GM12873 (cell line): ENCODE data around the gene TNFRSF1B.
A peak's percentile ranks its signal among the peaks of the same experiment; 100 is the strongest.

ENCODE experiments used
- TF ChIP-seq, protein P1 (sequence below): IDR thresholded peaks from 2 replicates; pipeline ENCODE4 v1.5.1; 2012; ENCODE audit warnings: low read depth, mild to moderate bottlenecking, moderate library complexity, low read length, control low read depth; ENCODE audit not compliant: insufficient read depth; ENCODE audit errors: missing control alignments

The TNFRSF1B gene

GRCh38 chr1:12142891-12143630, 23.7 kb upstream of the TNFRSF1B start:
- TF ChIP-seq, protein P1, sequence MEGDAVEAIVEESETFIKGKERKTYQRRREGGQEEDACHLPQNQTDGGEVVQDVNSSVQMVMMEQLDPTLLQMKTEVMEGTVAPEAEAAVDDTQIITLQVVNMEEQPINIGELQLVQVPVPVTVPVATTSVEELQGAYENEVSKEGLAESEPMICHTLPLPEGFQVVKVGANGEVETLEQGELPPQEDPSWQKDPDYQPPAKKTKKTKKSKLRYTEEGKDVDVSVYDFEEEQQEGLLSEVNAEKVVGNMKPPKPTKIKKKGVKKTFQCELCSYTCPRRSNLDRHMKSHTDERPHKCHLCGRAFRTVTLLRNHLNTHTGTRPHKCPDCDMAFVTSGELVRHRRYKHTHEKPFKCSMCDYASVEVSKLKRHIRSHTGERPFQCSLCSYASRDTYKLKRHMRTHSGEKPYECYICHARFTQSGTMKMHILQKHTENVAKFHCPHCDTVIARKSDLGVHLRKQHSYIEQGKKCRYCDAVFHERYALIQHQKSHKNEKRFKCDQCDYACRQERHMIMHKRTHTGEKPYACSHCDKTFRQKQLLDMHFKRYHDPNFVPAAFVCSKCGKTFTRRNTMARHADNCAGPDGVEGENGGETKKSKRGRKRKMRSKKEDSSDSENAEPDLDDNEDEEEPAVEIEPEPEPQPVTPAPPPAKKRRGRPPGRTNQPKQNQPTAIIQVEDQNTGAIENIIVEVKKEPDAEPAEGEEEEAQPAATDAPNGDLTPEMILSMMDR: no peak

- TF ChIP-seq, protein P1: peak; percentile 8
Measured at GRCh38 chr1:12143631-12144155, 23.1 kb upstream of the TNFRSF1B start.

DNA sequence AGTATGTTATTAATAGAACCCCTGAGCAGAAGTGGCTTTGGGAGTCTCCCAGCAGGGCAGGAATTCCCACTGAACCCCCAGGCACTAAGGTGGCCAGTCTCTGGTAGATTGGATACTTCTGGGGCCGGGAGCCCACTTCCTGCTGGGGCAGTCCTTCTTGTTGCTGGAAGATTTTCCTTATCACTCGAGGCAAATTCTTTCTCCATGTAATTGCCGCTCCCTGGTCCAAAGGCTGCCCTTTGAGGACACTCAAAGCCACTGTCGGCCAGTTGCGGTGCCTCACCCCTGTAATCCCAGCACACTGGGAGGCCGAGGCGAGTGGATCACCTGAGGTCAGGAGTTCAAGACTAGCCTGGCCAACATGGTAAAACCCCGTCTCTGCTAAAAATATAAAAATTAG, 22.6 kb upstream of the TNFRSF1B start:
- TF ChIP-seq, protein P1: no peak

- TF ChIP-seq, protein P1: no peak
Measured at GRCh38 chr1:12144969-12145368, 21.8 kb upstream of the TNFRSF1B start.

DNA sequence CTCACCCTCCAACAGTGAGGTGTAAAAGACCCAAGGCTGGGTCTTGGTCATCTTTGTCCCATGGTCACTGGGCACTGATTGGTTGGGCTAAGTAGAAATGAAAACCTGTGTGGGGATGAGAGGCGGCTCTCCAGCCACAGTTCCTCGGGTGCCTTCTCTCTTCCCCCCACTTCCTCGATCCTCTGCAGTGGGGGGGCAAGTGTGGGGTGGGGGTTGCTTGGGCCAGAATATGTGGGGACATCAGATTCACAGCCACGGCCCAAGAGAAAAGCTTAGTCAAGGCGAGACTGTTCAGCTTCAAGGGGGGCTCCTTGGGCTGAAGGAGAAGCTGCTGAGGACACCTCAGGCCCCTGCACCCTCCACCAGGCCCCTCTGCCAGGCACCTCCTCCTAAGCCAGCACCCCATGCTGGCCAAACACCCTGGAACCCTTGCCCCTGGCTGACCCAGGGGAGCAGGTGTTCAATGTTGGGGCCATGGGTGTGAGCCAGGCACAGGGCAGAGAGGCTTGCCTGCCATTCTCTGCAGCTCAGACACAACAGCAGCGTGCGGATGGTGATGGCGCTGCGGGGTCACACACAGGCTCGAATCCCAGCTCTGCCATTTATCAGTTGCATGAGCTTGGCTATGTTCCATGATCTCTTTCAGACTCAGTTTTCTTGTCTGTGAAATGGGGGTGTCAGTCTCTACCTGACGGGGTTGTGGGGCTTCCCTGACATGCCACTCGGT, 21.0 kb upstream of the TNFRSF1B start:
- TF ChIP-seq, protein P1: no peak

DNA sequence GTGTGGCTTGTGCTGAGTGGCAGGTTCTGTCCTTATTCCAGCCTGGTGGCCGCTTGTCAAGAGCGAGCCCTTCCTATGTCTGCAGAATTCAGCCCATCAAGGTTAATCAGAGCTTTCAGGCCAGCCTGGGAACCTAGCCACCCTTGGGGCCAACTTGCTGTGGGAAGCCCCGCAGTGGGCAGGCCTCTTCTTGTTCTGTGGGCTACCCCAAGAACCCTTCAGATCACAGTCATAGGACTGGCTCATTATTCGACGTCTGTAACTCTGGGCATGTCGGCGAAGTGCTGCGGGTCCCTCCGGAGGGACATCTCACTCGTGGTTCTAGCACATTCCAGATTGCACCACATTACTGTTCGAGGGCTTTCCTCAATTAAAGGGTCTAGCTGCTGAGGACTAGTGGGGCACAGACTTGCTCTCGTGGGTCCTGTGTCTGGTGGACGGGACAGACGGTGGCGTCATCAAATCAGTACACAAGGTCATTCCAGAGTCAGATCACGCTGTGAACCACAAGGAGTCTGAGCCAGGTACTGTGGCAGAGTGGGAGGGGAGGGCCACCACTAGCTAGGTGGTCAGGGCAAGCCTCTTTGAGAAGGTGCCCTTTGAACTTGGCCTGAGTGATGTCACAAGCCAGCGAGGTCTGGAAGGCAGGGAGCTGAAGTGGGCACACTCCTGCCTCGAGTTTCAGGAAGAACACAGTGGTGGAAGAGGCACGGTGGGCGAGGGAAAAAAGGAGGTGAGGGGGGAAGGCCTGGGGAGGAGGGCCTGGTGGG, 20.3 kb upstream of the TNFRSF1B start:
- TF ChIP-seq, protein P1: no peak

- TF ChIP-seq, protein P1: no peak
Measured at GRCh38 chr1:12147201-12147701, 19.5 kb upstream of the TNFRSF1B start.
